Measurements from ENCODE around the gene GDPD1. TPM values are rescaled to one million over a fixed set of nuclear protein-coding genes. Genes with fewer than 3 reads are reported as not detected.

GDPD1 gene
- polyA plus RNA-seq, 1 donor from 2014 or later, result 40.1 TPM

GRCh38 chr17:59199398-59199797, 20.9 kb upstream of the GDPD1 start:
- no peak overlapping the region for H3K4me2 ChIP-seq (ENCODE audit: low read length)
- no peak overlapping the region for H3K27ac ChIP-seq (ENCODE audit: low read length)
- no peaks in the 10 kb centered on the region for H4K20me1 ChIP-seq (ENCODE audit: insufficient read depth)
- H3K27me3 ChIP-seq (ENCODE audit: insufficient read depth, low read depth, low read length), result no peaks in the 10 kb centered on the region
- TF ChIP-seq POLR2AphosphoS5 (IDR thresholded peaks at IDR 0.05) (no peak), EZH2 (IDR thresholded peaks at IDR 0.05; ENCODE audit: borderline replicate concordance, insufficient read depth, low read length, poor library complexity, severe bottlenecking) (no peak), RAD21 (conservative IDR thresholded peaks at IDR 0.05) (no peak), TAF1 (IDR thresholded peaks at IDR 0.05; ENCODE audit: low read depth) (no peak), MXI1 (conservative IDR thresholded peaks at IDR 0.05; ENCODE audit: poor library complexity, severe bottlenecking) (no peak), SMC3 (conservative IDR thresholded peaks at IDR 0.05; ENCODE audit: poor library complexity) (no peak), REST (IDR thresholded peaks at IDR 0.05; ENCODE audit: borderline replicate concordance) (no peak), CTCF (IDR thresholded peaks at IDR 0.05; ENCODE audit: poor library complexity, severe bottlenecking) (no peak), EP300 (conservative IDR thresholded peaks at IDR 0.05; ENCODE audit: poor library complexity, severe bottlenecking) (no peak)
- H3K4me3 ChIP-seq (ENCODE audit: low read length), result no peak overlapping the region
- no peak overlapping the region for H2AFZ ChIP-seq (ENCODE audit: low read depth, low read length)
- H3K9me3 ChIP-seq (ENCODE audit: low read length), result no peaks in the 10 kb centered on the region
- no peaks in the 10 kb centered on the region for H3F3A ChIP-seq (ENCODE audit: insufficient read depth, low read length, poor library complexity, severe bottlenecking)
- H3K36me3 ChIP-seq (ENCODE audit: insufficient read depth, low read length), result no peaks in the 10 kb centered on the region
- no peak overlapping the region for H3K9ac ChIP-seq (ENCODE audit: low read length)
- H3K9me2 ChIP-seq (ENCODE audit: insufficient read depth, low read length), result no peaks in the 10 kb centered on the region
- no peaks in the 10 kb centered on the region for H3K79me2 ChIP-seq (replicated peaks; ENCODE audit: insufficient read depth, low read length)

- H3K4me2 ChIP-seq (ENCODE audit: low read length), result no peak overlapping the region
- H3K9ac ChIP-seq (ENCODE audit: low read length), result no peak overlapping the region
- H3K9me2 ChIP-seq (ENCODE audit: insufficient read depth, low read length), result no peaks in the 10 kb centered on the region
- no peaks in the 10 kb centered on the region for H3K27me3 ChIP-seq (ENCODE audit: insufficient read depth, low read depth, low read length)
- no peak for TF ChIP-seq SMC3 (conservative IDR thresholded peaks at IDR 0.05; ENCODE audit: poor library complexity)
- TF ChIP-seq EP300 (conservative IDR thresholded peaks at IDR 0.05; ENCODE audit: poor library complexity, severe bottlenecking), result no peak
- TF ChIP-seq EZH2 (IDR thresholded peaks at IDR 0.05; ENCODE audit: borderline replicate concordance, insufficient read depth, low read length, poor library complexity, severe bottlenecking), result no peak
- no peak for TF ChIP-seq CTCF (IDR thresholded peaks at IDR 0.05; ENCODE audit: poor library complexity, severe bottlenecking)
- TF ChIP-seq POLR2AphosphoS5 (IDR thresholded peaks at IDR 0.05), result no peak
- no peak for TF ChIP-seq MXI1 (conservative IDR thresholded peaks at IDR 0.05; ENCODE audit: poor library complexity, severe bottlenecking)
- TF ChIP-seq REST (IDR thresholded peaks at IDR 0.05; ENCODE audit: borderline replicate concordance), result no peak
- TF ChIP-seq RAD21 (conservative IDR thresholded peaks at IDR 0.05), result no peak
- no peak for TF ChIP-seq TAF1 (IDR thresholded peaks at IDR 0.05; ENCODE audit: low read depth)
- H3K9me3 ChIP-seq (ENCODE audit: low read length), result no peaks in the 10 kb centered on the region
- H3K79me2 ChIP-seq (replicated peaks; ENCODE audit: insufficient read depth, low read length), result no peaks in the 10 kb centered on the region
- H4K20me1 ChIP-seq (ENCODE audit: insufficient read depth), result no peaks in the 10 kb centered on the region
- no peaks in the 10 kb centered on the region for H3F3A ChIP-seq (ENCODE audit: insufficient read depth, low read length, poor library complexity, severe bottlenecking)
- H2AFZ ChIP-seq (ENCODE audit: low read depth, low read length), result no peak overlapping the region
- H3K27ac ChIP-seq (ENCODE audit: low read length), result no peak overlapping the region
- H3K36me3 ChIP-seq (ENCODE audit: insufficient read depth, low read length), result no peaks in the 10 kb centered on the region
- no peak overlapping the region for H3K4me3 ChIP-seq (ENCODE audit: low read length)
Measured at GRCh38 chr17:59202320-59202719, 18.0 kb upstream of the GDPD1 start.

Measured in neural cell (in vitro differentiated cells).